H9 (cell line): ENCODE results near the gene RABGAP1L. TPM values are rescaled to one million over a fixed set of nuclear protein-coding genes. Genes with fewer than 3 reads are reported as not detected.

Experiments used
- DNase-seq: peaks from one replicate; pipeline ENCODE4 v3.0.0-alpha.2; 2017
- H2AFZ ChIP-seq: one replicate; pipeline ENCODE4 v1.6.1; 2013; ENCODE audit warnings: mild to moderate bottlenecking, low read length, control low read depth, moderate library complexity
- H2AK5ac ChIP-seq: 2 replicates; pipeline ENCODE4 v1.6.1; 2013; ENCODE audit warnings: low read length, control low read depth, mixed read lengths; ENCODE audit not compliant: insufficient read length
- H2BK120ac ChIP-seq: one replicate; pipeline ENCODE4 v1.6.1; 2013; ENCODE audit warnings: low read depth, mild to moderate bottlenecking, low read length, control low read depth, inconsistent platforms; ENCODE audit not compliant: poor library complexity, severe bottlenecking
- H2BK12ac ChIP-seq: 2 replicates; pipeline ENCODE4 v1.6.1; 2013; ENCODE audit warnings: low read length, control low read depth, mixed read lengths, low read depth; ENCODE audit not compliant: insufficient read length
- H2BK15ac ChIP-seq: 2 replicates; pipeline ENCODE4 v1.6.1; 2013; ENCODE audit warnings: low read depth, low read length, control low read depth
- H2BK20ac ChIP-seq: one replicate; pipeline ENCODE4 v1.6.1; 2013; ENCODE audit warnings: low read depth, mild to moderate bottlenecking, low read length, control low read depth, inconsistent platforms; ENCODE audit not compliant: poor library complexity, severe bottlenecking
- H2BK5ac ChIP-seq: 2 replicates; pipeline ENCODE4 v1.6.1; 2013; ENCODE audit warnings: low read length, control low read depth, mixed read lengths; ENCODE audit not compliant: insufficient read length
- H3K14ac ChIP-seq: 2 replicates; pipeline ENCODE4 v1.6.1; 2013; ENCODE audit warnings: low read length, control low read depth; ENCODE audit not compliant: insufficient read depth
- H3K18ac ChIP-seq: 2 replicates; pipeline ENCODE4 v1.6.1; 2013; ENCODE audit warnings: low read depth, mild to moderate bottlenecking, mixed read lengths, low read length, control low read depth; ENCODE audit not compliant: insufficient read length
- H3K23ac ChIP-seq: 2 replicates; pipeline ENCODE4 v1.6.1; 2013; ENCODE audit warnings: low read length, control low read depth, mixed read lengths, low read depth; ENCODE audit not compliant: insufficient read length
- H3K23me2 ChIP-seq: 2 replicates; pipeline ENCODE4 v1.6.1; 2013; ENCODE audit warnings: low read depth, mild to moderate bottlenecking, mixed read lengths, low read length, control low read depth; ENCODE audit not compliant: insufficient read length, poor library complexity, severe bottlenecking
- H3K27ac ChIP-seq: 2 replicates; pipeline ENCODE4 v1.5.1; 2013; ENCODE audit warnings: low read length, control low read depth, mixed read lengths, low read depth; ENCODE audit not compliant: insufficient read length
- H3K27me3 ChIP-seq: 2 replicates; pipeline ENCODE4 v1.6.1; 2013; ENCODE audit warnings: low read length, control low read depth, inconsistent platforms; ENCODE audit not compliant: insufficient read depth
- H3K4ac ChIP-seq: 2 replicates; pipeline ENCODE4 v1.6.1; 2013; ENCODE audit warnings: low read depth, mild to moderate bottlenecking, control low read depth, inconsistent platforms, low read length, moderate library complexity
- H3K4me1 ChIP-seq: 2 replicates; pipeline ENCODE4 v1.6.1; 2013; ENCODE audit warnings: low read length, control low read depth, inconsistent platforms; ENCODE audit not compliant: insufficient read depth
- H3K4me2 ChIP-seq: 2 replicates; pipeline ENCODE4 v1.6.1; 2013; ENCODE audit warnings: low read length, control low read depth, mixed read lengths; ENCODE audit not compliant: insufficient read length, insufficient read depth
- H3K56ac ChIP-seq: 2 replicates; pipeline ENCODE4 v1.6.1; 2013; ENCODE audit warnings: low read depth, mild to moderate bottlenecking, mixed read lengths, low read length, control low read depth; ENCODE audit not compliant: insufficient read length
- H3K79me1 ChIP-seq: 2 replicates; pipeline ENCODE4 v1.6.1; 2013; ENCODE audit warnings: low read depth, mild to moderate bottlenecking, moderate library complexity, low read length, control low read depth, inconsistent platforms; ENCODE audit not compliant: insufficient read depth, poor library complexity, severe bottlenecking
- H3K79me2 ChIP-seq: 2 replicates; pipeline ENCODE4 v1.6.1; 2013; ENCODE audit warnings: low read length, control low read depth, inconsistent platforms; ENCODE audit not compliant: insufficient read depth
- H3K9ac ChIP-seq: 2 replicates; pipeline ENCODE4 v1.6.1; 2013; ENCODE audit warnings: low read length, control low read depth, mixed read lengths; ENCODE audit not compliant: insufficient read length; ENCODE audit errors: extremely low read depth
- H3K9me3 ChIP-seq: one replicate; pipeline ENCODE4 v1.6.1; 2013; ENCODE audit warnings: low read depth, low read length, inconsistent platforms; ENCODE audit not compliant: control insufficient read depth
- H3T11ph ChIP-seq: one replicate; pipeline ENCODE4 v1.6.1; 2013; ENCODE audit warnings: mild to moderate bottlenecking, low read length, control low read depth, inconsistent platforms
- H4K20me1 ChIP-seq: one replicate; pipeline ENCODE4 v1.6.1; 2013; ENCODE audit not compliant: control insufficient read depth, insufficient read length, insufficient read depth
- H4K5ac ChIP-seq: 2 replicates; pipeline ENCODE4 v1.6.1; 2013; ENCODE audit warnings: low read depth, mild to moderate bottlenecking, mixed read lengths, low read length, control low read depth; ENCODE audit not compliant: insufficient read length
- H4K8ac ChIP-seq: replicated peaks from 2 replicates; pipeline ENCODE4 v1.6.1; 2013; ENCODE audit warnings: low read length, control low read depth, mixed read lengths, low read depth; ENCODE audit not compliant: insufficient read length
- H4K91ac ChIP-seq: 2 replicates; pipeline ENCODE4 v1.6.1; 2013; ENCODE audit warnings: low read depth, mild to moderate bottlenecking, moderate library complexity, mixed read lengths, low read length, control low read depth; ENCODE audit not compliant: insufficient read length
- H3K27ac Mint-ChIP-seq, 3 experiments: 2 replicates in 2 of 3; 3 replicates in 1 of 3; pipeline ENCODE4 v1.8.0; 2020 to 2021; ENCODE audit warnings: mixed read lengths in 3 of 3, mild to moderate bottlenecking in 1 of 3, moderate library complexity in 1 of 3
- H3K27me3 Mint-ChIP-seq: 2 replicates; pipeline ENCODE4 v1.8.0; 2021; ENCODE audit warnings: low read depth, mild to moderate bottlenecking, moderate library complexity, mixed read lengths
- H3K36me3 Mint-ChIP-seq, 3 experiments: 2 replicates in 2 of 3; 3 replicates in 1 of 3; pipeline ENCODE4 v1.8.0; 2020 to 2021; ENCODE audit warnings: low read depth in 3 of 3, mixed read lengths in 3 of 3; ENCODE audit not compliant: insufficient read depth in 1 of 3
- H3K4me1 Mint-ChIP-seq, 2 experiments: 2 replicates each; pipeline ENCODE4 v1.8.0; 2020; ENCODE audit warnings: mixed read lengths in 2 of 2
- H3K4me3 Mint-ChIP-seq, 2 experiments: 2 replicates in 1 of 2; 3 replicates in 1 of 2; pipeline ENCODE4 v1.8.0; 2020 to 2021; ENCODE audit warnings: mild to moderate bottlenecking in 2 of 2, mixed read lengths in 2 of 2, moderate library complexity in 1 of 2
- H3K9me3 Mint-ChIP-seq, 2 experiments: 2 replicates in 1 of 2; 3 replicates in 1 of 2; pipeline ENCODE4 v1.8.0; 2020; ENCODE audit warnings: mild to moderate bottlenecking in 2 of 2, mixed read lengths in 2 of 2, moderate library complexity in 1 of 2
- total RNA-seq: library from RNA; stranded (reverse); gene quantifications from 2 replicates; pipeline ENCODE4 v1.2.1, GENCODE V29; 2021
- TF ChIP-seq, protein P1 (sequence below): fragments of 200-600 bp; sonication (generic); conservative IDR thresholded peaks from 3 replicates; pipeline ENCODE4 v1.8.0; 2021; ENCODE audit warnings: antibody characterized with exemption, mild to moderate bottlenecking

RABGAP1L gene
- total RNA-seq, 1 experiment from 2014 or later = 147 TPM

DNA sequence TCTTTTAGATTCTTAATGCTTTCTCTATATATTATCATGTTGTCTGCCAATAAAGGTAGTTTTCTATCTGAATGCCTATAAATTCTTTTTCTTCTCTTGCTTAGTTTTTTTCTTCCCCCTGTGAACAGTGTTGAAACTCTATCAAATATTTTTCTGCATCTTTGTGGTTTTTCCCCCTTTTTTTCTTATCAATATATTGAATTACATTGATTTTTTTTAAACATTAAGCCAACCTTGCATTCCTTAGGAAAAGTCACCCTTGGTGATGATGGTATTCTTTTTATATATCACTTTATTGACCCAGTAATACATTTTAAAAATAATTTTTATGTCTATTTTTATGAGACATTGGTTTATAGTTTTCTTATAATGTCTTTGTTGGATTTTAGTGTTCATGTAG lies 131.7 kb downstream of the RABGAP1L start:
- H3K18ac ChIP-seq = no peak overlapping the region
- TF ChIP-seq, protein P1, sequence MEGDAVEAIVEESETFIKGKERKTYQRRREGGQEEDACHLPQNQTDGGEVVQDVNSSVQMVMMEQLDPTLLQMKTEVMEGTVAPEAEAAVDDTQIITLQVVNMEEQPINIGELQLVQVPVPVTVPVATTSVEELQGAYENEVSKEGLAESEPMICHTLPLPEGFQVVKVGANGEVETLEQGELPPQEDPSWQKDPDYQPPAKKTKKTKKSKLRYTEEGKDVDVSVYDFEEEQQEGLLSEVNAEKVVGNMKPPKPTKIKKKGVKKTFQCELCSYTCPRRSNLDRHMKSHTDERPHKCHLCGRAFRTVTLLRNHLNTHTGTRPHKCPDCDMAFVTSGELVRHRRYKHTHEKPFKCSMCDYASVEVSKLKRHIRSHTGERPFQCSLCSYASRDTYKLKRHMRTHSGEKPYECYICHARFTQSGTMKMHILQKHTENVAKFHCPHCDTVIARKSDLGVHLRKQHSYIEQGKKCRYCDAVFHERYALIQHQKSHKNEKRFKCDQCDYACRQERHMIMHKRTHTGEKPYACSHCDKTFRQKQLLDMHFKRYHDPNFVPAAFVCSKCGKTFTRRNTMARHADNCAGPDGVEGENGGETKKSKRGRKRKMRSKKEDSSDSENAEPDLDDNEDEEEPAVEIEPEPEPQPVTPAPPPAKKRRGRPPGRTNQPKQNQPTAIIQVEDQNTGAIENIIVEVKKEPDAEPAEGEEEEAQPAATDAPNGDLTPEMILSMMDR = no peak
- no peaks in the 10 kb centered on the region for H3K27me3 ChIP-seq
- Mint-ChIP-seq H3K4me1 (no peaks in the 10 kb centered on the region), H3K36me3 (no peaks in the 10 kb centered on the region; a peak in 1 of 7 replicates), H3K27me3 (no peaks in the 10 kb centered on the region), H3K9me3 (no peaks in the 10 kb centered on the region; a peak in 1 of 5 replicates), H3K4me3 (no peak overlapping the region), H3K27ac (no peak overlapping the region)
- no peak overlapping the region for H3K56ac ChIP-seq
- H2BK12ac ChIP-seq = no peak overlapping the region
- no peaks in the 10 kb centered on the region for H3K79me1 ChIP-seq
- no peak overlapping the region for H2AK5ac ChIP-seq
- DNase-seq = no peak
- H3K4ac ChIP-seq = no peak overlapping the region
- H4K5ac ChIP-seq = no peak overlapping the region
- no peaks in the 10 kb centered on the region for H3K4me1 ChIP-seq
- no peak overlapping the region for H2BK15ac ChIP-seq
- no peaks in the 10 kb centered on the region for H3K79me2 ChIP-seq
- H3K9me3 ChIP-seq = no peaks in the 10 kb centered on the region
- no peak overlapping the region for H3K14ac ChIP-seq
- no peak overlapping the region for H3K23ac ChIP-seq
- no peak overlapping the region for H4K91ac ChIP-seq
- H3K27ac ChIP-seq = no peak overlapping the region
- H3K23me2 ChIP-seq = no peaks in the 10 kb centered on the region
- H3K9ac ChIP-seq = no peak overlapping the region
- no peak overlapping the region for H3T11ph ChIP-seq
- no peak overlapping the region for H2BK20ac ChIP-seq
- no peak overlapping the region for H2AFZ ChIP-seq
- H4K20me1 ChIP-seq = no peaks in the 10 kb centered on the region
- H3K4me2 ChIP-seq = no peak overlapping the region
- no peak overlapping the region for H2BK120ac ChIP-seq
- H4K8ac ChIP-seq = no peak overlapping the region
- H2BK5ac ChIP-seq = no peak overlapping the region
